NT2/D1 (cell line): ENCODE measurements around the gene RANGAP1.

Source experiments
- SUZ12 ChIP-seq: IDR thresholded peaks from 2 replicates; pipeline ENCODE4 v1.6.1; 2011; ENCODE audit not compliant: insufficient read length, insufficient read depth; ENCODE audit errors: extremely low read depth
- YY1 ChIP-seq: IDR thresholded peaks from 2 replicates; pipeline ENCODE4 v1.6.1; 2011; ENCODE audit not compliant: insufficient read length, insufficient read depth
- ZNF274 ChIP-seq: IDR thresholded peaks from 2 replicates; pipeline ENCODE4 v1.6.1; 2011; ENCODE audit warnings: mild to moderate bottlenecking, low read depth, low read length

- TF ChIP-seq YY1, result no peak
- TF ChIP-seq ZNF274, result no peak
- TF ChIP-seq SUZ12, result no peak
Measured at GRCh38 chr22:41280065-41280464, 5.9 kb downstream of the RANGAP1 start.
